H1 (cell line): ENCODE measurements around the gene ID1. TPM values are rescaled to one million over a fixed set of nuclear protein-coding genes. Genes with fewer than 3 reads are reported as not detected.

Experiments used
- ATF2 ChIP-seq: IDR thresholded peaks from 2 replicates; pipeline ENCODE4 v1.6.1; 2012; ENCODE audit warnings: low read length, inconsistent platforms
- ATF3 ChIP-seq: IDR thresholded peaks from 2 replicates; pipeline ENCODE4 v1.6.1; 2011; ENCODE audit warnings: low read depth, mild to moderate bottlenecking, low read length; ENCODE audit not compliant: insufficient read depth
- BACH1 ChIP-seq: IDR thresholded peaks from 2 replicates; pipeline ENCODE4 v1.6.1; 2012; ENCODE audit warnings: low read length, improper control_type of control experiment
- CBX5 ChIP-seq: fragments of 300-800, 300-1000 bp; sonication (generic); IDR thresholded peaks from 2 replicates; pipeline ENCODE4 v1.7.1; 2016; ENCODE audit warnings: antibody characterized with exemption, low read length, low read depth
- CEBPB ChIP-seq: IDR thresholded peaks from 2 replicates; pipeline ENCODE4 v1.6.1; 2012; ENCODE audit warnings: low read depth, low read length
- CREB1 ChIP-seq: IDR thresholded peaks from 2 replicates; pipeline ENCODE4 v1.6.1; 2012; ENCODE audit warnings: inconsistent platforms
- CTBP2 ChIP-seq: IDR thresholded peaks from 2 replicates; pipeline ENCODE4 v1.7.0; 2011; ENCODE audit warnings: borderline replicate concordance, mild to moderate bottlenecking, moderate library complexity, mixed read lengths, low read length; ENCODE audit not compliant: insufficient read depth, insufficient read length
- E2F6 ChIP-seq: IDR thresholded peaks from 2 replicates; pipeline ENCODE4 v1.6.1; 2012; ENCODE audit warnings: inconsistent platforms
- EZH2 ChIP-seq: fragments of 200-600 bp; sonication (generic); IDR thresholded peaks from 2 replicates; pipeline ENCODE4 v1.7.1; 2012; ENCODE audit warnings: low read depth, mild to moderate bottlenecking, moderate library complexity, low read length, inconsistent platforms; ENCODE audit not compliant: severe bottlenecking
- FOSL1 ChIP-seq: IDR thresholded peaks from 2 replicates; pipeline ENCODE4 v1.6.1; 2011; ENCODE audit warnings: mild to moderate bottlenecking, low read depth, low read length, moderate library complexity; ENCODE audit not compliant: insufficient read depth
- NANOG ChIP-seq: IDR thresholded peaks from 2 replicates; pipeline ENCODE4 v1.6.1; 2011; ENCODE audit warnings: low read length, low read depth, mild to moderate bottlenecking, inconsistent platforms; ENCODE audit not compliant: insufficient read depth, poor library complexity, severe bottlenecking
- POU5F1 ChIP-seq: IDR thresholded peaks from 2 replicates; pipeline ENCODE4 v1.6.1; 2011; ENCODE audit warnings: low read depth, mild to moderate bottlenecking, low read length, moderate library complexity
- RXRA ChIP-seq: IDR thresholded peaks from 2 replicates; pipeline ENCODE4 v1.6.1; 2011; ENCODE audit warnings: low read depth, mild to moderate bottlenecking, low read length, moderate library complexity; ENCODE audit not compliant: insufficient read depth
- SP1 ChIP-seq: IDR thresholded peaks from 2 replicates; pipeline ENCODE4 v1.6.1; 2011; ENCODE audit warnings: low read depth, low read length
- SP4 ChIP-seq: IDR thresholded peaks from 2 replicates; pipeline ENCODE4 v1.6.1; 2012; ENCODE audit warnings: low read length, inconsistent platforms
- SUZ12 ChIP-seq: fragments of 200-600 bp; sonication (generic); IDR thresholded peaks from 2 replicates; pipeline ENCODE4 v1.6.1; 2012; ENCODE audit warnings: mild to moderate bottlenecking, inconsistent platforms, low read length, moderate library complexity, mixed read lengths
- TAF7 ChIP-seq: optimal IDR thresholded peaks from 2 replicates; pipeline ENCODE3; 2011; ENCODE audit warnings: low read depth, mild to moderate bottlenecking, inconsistent platforms, low read length, moderate library complexity, borderline replicate concordance
- YY1 ChIP-seq: IDR thresholded peaks from 2 replicates; pipeline ENCODE4 v1.6.1; 2011; ENCODE audit warnings: low read depth, mild to moderate bottlenecking, low read length
- polyA plus RNA-seq, 7 experiments: library from polyadenylated mRNA; depleted of rRNA in 3 of 7; stranded (reverse) in 5 of 7; unstranded in 2 of 7; fragments of >200 nt in 5 of 7; fragments of 200-250 nt in 2 of 7; gene quantifications; 1 replicate in 5 of 7; 2 replicates in 1 of 7; 4 replicates in 1 of 7; pipeline versions ENCODE4 v1.2.1 to v1.2.3, GENCODE V29; 2011 to 2013; ENCODE audit warnings: missing spikeins in 2 of 7, mixed read lengths in 2 of 7
- total RNA-seq: library from RNA; stranded (reverse); fragmentation: NEBNext Ultra II Directional; extraction: Animal tissue kit (Norgen Biotek cat#: 25700); gene quantifications from 2 replicates; pipeline ENCODE4 v1.2.1, GENCODE V29; 2021

ID1 gene
- total and polyA plus RNA-seq, 2 of the 8 experiments (the other 6 are each of a cell fraction or from before 2014, with no cell fraction given), result 120 to 357 TPM

GRCh38 chr20:31605031-31605901 lies at the start of gene ID1 (continued):
- TF ChIP-seq TAF7 (peak; percentile 97), NANOG (peak; percentile 89), SP1 (peak; percentile 91), CEBPB (no peak), FOSL1 (no peak), POU5F1 (no peak), ATF3 (no peak), ATF2 (no peak; the same call in 1 of the 2 replicates), CBX5 (no peak), CTBP2 (no peak), RXRA (no peak), E2F6 (no peak), SUZ12 (no peak), BACH1 (peak; percentile 62; the same call in 1 of the 2 replicates), SP4 (peak; percentile 54; the same call in 1 of the 2 replicates), EZH2 (no peak), CREB1 (0 out of 2 replicates have a peak, but pooled peaks have one; percentile 24), YY1 (no peak)
